ENCODE measurements around the gene CISD2. TPM values are rescaled to one million over a fixed set of nuclear protein-coding genes. Genes with fewer than 3 reads are reported as not detected.
"Not testable (repeated sequence)": the region's sequence is repeated elsewhere in the genome, so short reads cannot be mapped to it uniquely, and the experiment has no call there.

CISD2 gene
- total RNA-seq, 1 experiment from 2014 or later, result 67.3 TPM

- DNase-seq (ENCODE audit: low read depth), result peak; percentile 44
- in situ Hi-C loops (cut with HindIII; ENCODE audit: low pct_unique_long_range_greater_than_20kb, low sequenced_read_pairs), result no loop called here
Observed at GRCh38 chr4:102843273-102843672, 25.5 kb upstream of the CISD2 start.

- in situ Hi-C loops (cut with HindIII; ENCODE audit: low pct_unique_long_range_greater_than_20kb, low sequenced_read_pairs), result no loop called here
- no peak for DNase-seq (ENCODE audit: low read depth)
Observed at GRCh38 chr4:102843938-102844337, 24.9 kb upstream of the CISD2 start.

- in situ Hi-C loops (cut with HindIII; ENCODE audit: low pct_unique_long_range_greater_than_20kb, low sequenced_read_pairs), result no loop called here
- DNase-seq (ENCODE audit: low read depth), result no peak
Observed at GRCh38 chr4:102847687-102848086, 21.1 kb upstream of the CISD2 start.

GRCh38 chr4:102849579-102850104 lies 19.1 kb upstream of the CISD2 start:
- in situ Hi-C loops (cut with HindIII; ENCODE audit: low pct_unique_long_range_greater_than_20kb, low sequenced_read_pairs), result no loop called here

GRCh38 chr4:102850370-102850769 lies 18.4 kb upstream of the CISD2 start:
- in situ Hi-C loops (cut with HindIII; ENCODE audit: low pct_unique_long_range_greater_than_20kb, low sequenced_read_pairs), result no loop called here
- no peak for DNase-seq (ENCODE audit: low read depth)

More at GRCh38 chr4:102849579-102850104, 19.1 kb upstream of the CISD2 start:
- DNase-seq (ENCODE audit: low read depth), result no peak

- no peak for DNase-seq (ENCODE audit: low read depth)
- in situ Hi-C loops (cut with HindIII; ENCODE audit: low pct_unique_long_range_greater_than_20kb, low sequenced_read_pairs), result no loop called here
Observed at GRCh38 chr4:102858828-102859464, 9.8 kb upstream of the CISD2 start.

- no peak for DNase-seq (ENCODE audit: low read depth)
- in situ Hi-C loops (cut with HindIII; ENCODE audit: low pct_unique_long_range_greater_than_20kb, low sequenced_read_pairs), result no loop called here
Observed at GRCh38 chr4:102860611-102861324, 8.0 kb upstream of the CISD2 start.

- no peak for DNase-seq (ENCODE audit: low read depth)
- in situ Hi-C loops (cut with HindIII; ENCODE audit: low pct_unique_long_range_greater_than_20kb, low sequenced_read_pairs), result no loop called here
Observed at GRCh38 chr4:102862016-102862415, 6.8 kb upstream of the CISD2 start.

GRCh38 chr4:102862747-102863146 lies 6.0 kb upstream of the CISD2 start:
- DNase-seq (ENCODE audit: low read depth), result no peak
- in situ Hi-C loops (cut with HindIII; ENCODE audit: low pct_unique_long_range_greater_than_20kb, low sequenced_read_pairs), result no loop called here

- DNase-seq (ENCODE audit: low read depth); in situ Hi-C loops (cut with HindIII; ENCODE audit: low pct_unique_long_range_greater_than_20kb, low sequenced_read_pairs): not testable (repeated sequence)
Observed at GRCh38 chr4:102865327-102865726, 3.5 kb upstream of the CISD2 start.

GRCh38 chr4:102867278-102868152 lies 1.3 kb upstream of the CISD2 start:
- in situ Hi-C loops (cut with HindIII; ENCODE audit: low pct_unique_long_range_greater_than_20kb, low sequenced_read_pairs), result no loop called here
- DNase-seq (ENCODE audit: low read depth), result no peak

GRCh38 chr4:102868153-102868780 lies 525 bp upstream of the CISD2 start:
- no peak for DNase-seq (ENCODE audit: low read depth)
- in situ Hi-C loops (cut with HindIII; ENCODE audit: low pct_unique_long_range_greater_than_20kb, low sequenced_read_pairs), result no loop called here

- DNase-seq (ENCODE audit: low read depth), result no peak
- in situ Hi-C loops (cut with HindIII; ENCODE audit: low pct_unique_long_range_greater_than_20kb, low sequenced_read_pairs), result no loop called here
Observed at GRCh38 chr4:102869569-102870197, 891 bp downstream of the CISD2 start.

GRCh38 chr4:102871772-102872171 lies 3.0 kb downstream of the CISD2 start:
- in situ Hi-C loops (cut with HindIII; ENCODE audit: low pct_unique_long_range_greater_than_20kb, low sequenced_read_pairs), result no loop called here
- no peak for DNase-seq (ENCODE audit: low read depth)

GRCh38 chr4:102877477-102878106 lies 8.8 kb downstream of the CISD2 start:
- DNase-seq (ENCODE audit: low read depth); in situ Hi-C loops (cut with HindIII; ENCODE audit: low pct_unique_long_range_greater_than_20kb, low sequenced_read_pairs): not testable (repeated sequence)

- DNase-seq (ENCODE audit: low read depth); in situ Hi-C loops (cut with HindIII; ENCODE audit: low pct_unique_long_range_greater_than_20kb, low sequenced_read_pairs): not testable (repeated sequence)
Observed at GRCh38 chr4:102878349-102878748, 9.6 kb downstream of the CISD2 start.

- no peak for DNase-seq (ENCODE audit: low read depth)
- in situ Hi-C loops (cut with HindIII; ENCODE audit: low pct_unique_long_range_greater_than_20kb, low sequenced_read_pairs), result no loop called here
Observed at GRCh38 chr4:102878901-102879300, 10.1 kb downstream of the CISD2 start.

Data from Caki2 (cell line).